Parathyroid adenoma (tissue), 2 donors: ENCODE measurements around the gene ANO9.

Source experiments
- H2AFZ ChIP-seq: fragments of 300-600 bp; sonication (generic); one replicate; pipeline ENCODE4 v1.7.0; 2017; ENCODE audit warnings: antibody characterized with exemption, mild to moderate bottlenecking
- H3K27ac ChIP-seq: fragments of 300-600 bp; sonication (generic); one replicate; pipeline ENCODE4 v1.7.0; 2017
- H3K27me3 ChIP-seq: fragments of 300-600 bp; sonication (generic); one replicate; pipeline ENCODE4 v1.7.0; 2017; ENCODE audit warnings: low read length; ENCODE audit not compliant: control insufficient read depth, insufficient read depth
- H3K36me3 ChIP-seq: fragments of 300-600 bp; sonication (generic); one replicate; pipeline ENCODE4 v1.7.0; 2017; ENCODE audit warnings: low read length; ENCODE audit not compliant: control insufficient read depth, insufficient read depth
- H3K4me1 ChIP-seq: fragments of 300-600 bp; sonication (generic); one replicate; pipeline ENCODE4 v1.7.0; 2017; ENCODE audit warnings: control low read depth
- H3K4me2 ChIP-seq: fragments of 300-600 bp; sonication (generic); one replicate; pipeline ENCODE4 v1.7.0; 2017; ENCODE audit warnings: low read length
- H3K4me3 ChIP-seq: fragments of 300-600 bp; sonication (generic); one replicate; pipeline ENCODE4 v1.7.0; 2017; ENCODE audit warnings: low read depth, low read length
- H3K79me2 ChIP-seq: fragments of 300-600 bp; sonication (generic); one replicate; pipeline ENCODE4 v1.7.0; 2017; ENCODE audit warnings: control low read depth
- H3K9ac ChIP-seq: fragments of 300-600 bp; sonication (generic); one replicate; pipeline ENCODE4 v1.7.0; 2017; ENCODE audit warnings: mild to moderate bottlenecking
- H3K9me3 ChIP-seq: fragments of 300-600 bp; sonication (generic); one replicate; pipeline ENCODE4 v1.7.0; 2017; ENCODE audit warnings: low read length; ENCODE audit not compliant: control insufficient read depth
- CTCF ChIP-seq: fragments of 300-600 bp; sonication (generic); IDR thresholded peaks from one replicate; pipeline ENCODE4 v1.7.0; 2017; ENCODE audit warnings: antibody characterized with exemption, mild to moderate bottlenecking
- donor health status: primary hyperparathyroidism.

Gene ANO9

GRCh38 chr11:379205-380094, 62.4 kb downstream of the ANO9 start:
- Histone ChIP-seq H3K27me3 (no peaks in the 10 kb centered on the region), H3K4me2 (no peak overlapping the region), H3K36me3 (no peaks in the 10 kb centered on the region), H3K9ac (no peak overlapping the region), H3K4me1 (no peaks in the 10 kb centered on the region), H2AFZ (no peak overlapping the region), H3K4me3 (no peak overlapping the region), H3K9me3 (no peaks in the 10 kb centered on the region), H3K27ac (no peak overlapping the region), H3K79me2 (no peaks in the 10 kb centered on the region)
- no peak for TF ChIP-seq CTCF

GRCh38 chr11:377883-378500, 63.8 kb downstream of the ANO9 start:
- Histone ChIP-seq H3K27ac (no peak overlapping the region), H3K9ac (no peak overlapping the region), H3K4me3 (no peak overlapping the region), H3K4me1 (no peaks in the 10 kb centered on the region), H2AFZ (no peak overlapping the region), H3K36me3 (no peaks in the 10 kb centered on the region), H3K9me3 (no peaks in the 10 kb centered on the region), H3K27me3 (no peaks in the 10 kb centered on the region), H3K4me2 (no peak overlapping the region), H3K79me2 (no peaks in the 10 kb centered on the region)
- TF ChIP-seq CTCF: no peak

GRCh38 chr11:377174-377865, 64.5 kb downstream of the ANO9 start:
- Histone ChIP-seq H3K79me2 (no peaks in the 10 kb centered on the region), H3K36me3 (no peaks in the 10 kb centered on the region), H3K4me3 (no peak overlapping the region)

GRCh38 chr11:376531-377173, 65.2 kb downstream of the ANO9 start:
- Histone ChIP-seq H3K9me3 (no peaks in the 10 kb centered on the region), H3K4me3 (no peak overlapping the region), H3K27ac (no peak overlapping the region), H3K79me2 (no peaks in the 10 kb centered on the region), H3K4me1 (no peaks in the 10 kb centered on the region), H3K9ac (no peak overlapping the region), H3K4me2 (no peak overlapping the region), H3K27me3 (no peaks in the 10 kb centered on the region), H3K36me3 (no peaks in the 10 kb centered on the region), H2AFZ (no peak overlapping the region)
- TF ChIP-seq CTCF: no peak

More at GRCh38 chr11:377174-377865, 64.5 kb downstream of the ANO9 start:
- Histone ChIP-seq H3K9me3 (no peaks in the 10 kb centered on the region), H2AFZ (no peak overlapping the region), H3K27ac (no peak overlapping the region), H3K9ac (no peak overlapping the region), H3K4me2 (no peak overlapping the region), H3K27me3 (no peaks in the 10 kb centered on the region), H3K4me1 (no peaks in the 10 kb centered on the region)
- TF ChIP-seq CTCF: no peak
